HG03064 (cell line): ENCODE data around the gene CHST8.
"Not testable (repeated sequence)": the region's sequence is repeated elsewhere in the genome, so short reads cannot be mapped to it uniquely, and the experiment has no call there.

Source experiments
- ATAC-seq: cut with Tn5 transposase; IDR thresholded peaks from one replicate; pipeline ENCODE4 v1.9.1; 2021; ENCODE audit warnings: low read depth; ENCODE audit not compliant: unreplicated experiment

Gene CHST8

GRCh38 chr19:33639035-33639681 is 17.4 kb downstream of the CHST8 start:
- no peak for ATAC-seq

DNA sequence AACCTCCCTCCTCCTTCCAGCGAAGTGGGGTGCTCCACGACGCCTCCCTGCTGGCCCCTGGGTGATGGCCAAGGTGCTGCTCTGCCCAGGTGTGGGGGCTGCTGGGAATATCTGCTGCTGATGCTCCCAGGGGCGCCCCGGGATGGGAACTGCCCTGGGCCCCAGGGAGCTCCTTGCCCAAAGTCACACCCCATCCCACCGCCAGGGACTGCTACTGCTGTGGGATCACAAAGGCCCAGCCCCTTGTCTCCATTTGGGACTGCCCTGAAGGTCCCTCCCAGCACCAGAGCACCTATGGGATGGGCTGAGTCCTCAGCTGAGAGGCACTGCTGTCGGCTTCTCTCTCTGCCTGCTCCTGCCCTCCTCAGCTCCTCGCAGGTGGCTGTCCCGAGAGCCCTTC is 19.0 kb downstream of the CHST8 start:
- ATAC-seq: no peak

DNA sequence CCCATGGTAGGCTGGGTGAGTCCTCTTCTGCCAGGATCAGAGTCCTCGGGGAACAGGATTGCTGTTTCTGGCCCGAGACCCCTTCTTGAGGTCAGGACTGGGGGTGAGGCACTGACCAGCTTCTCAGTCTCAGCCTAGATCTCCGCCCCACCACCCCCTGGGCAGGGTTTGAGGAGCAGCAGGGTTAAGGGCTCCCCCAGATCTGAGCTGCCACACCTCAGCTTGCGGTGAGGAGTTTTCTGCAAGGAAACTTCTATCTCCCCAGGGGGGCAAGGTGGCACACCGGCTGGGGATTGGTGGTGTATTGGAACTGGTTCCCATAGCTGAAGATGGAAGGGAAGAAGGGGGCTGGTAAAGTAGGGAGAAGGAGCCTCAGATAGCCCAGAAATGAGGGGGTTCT is 19.5 kb downstream of the CHST8 start:
- ATAC-seq: no peak

DNA sequence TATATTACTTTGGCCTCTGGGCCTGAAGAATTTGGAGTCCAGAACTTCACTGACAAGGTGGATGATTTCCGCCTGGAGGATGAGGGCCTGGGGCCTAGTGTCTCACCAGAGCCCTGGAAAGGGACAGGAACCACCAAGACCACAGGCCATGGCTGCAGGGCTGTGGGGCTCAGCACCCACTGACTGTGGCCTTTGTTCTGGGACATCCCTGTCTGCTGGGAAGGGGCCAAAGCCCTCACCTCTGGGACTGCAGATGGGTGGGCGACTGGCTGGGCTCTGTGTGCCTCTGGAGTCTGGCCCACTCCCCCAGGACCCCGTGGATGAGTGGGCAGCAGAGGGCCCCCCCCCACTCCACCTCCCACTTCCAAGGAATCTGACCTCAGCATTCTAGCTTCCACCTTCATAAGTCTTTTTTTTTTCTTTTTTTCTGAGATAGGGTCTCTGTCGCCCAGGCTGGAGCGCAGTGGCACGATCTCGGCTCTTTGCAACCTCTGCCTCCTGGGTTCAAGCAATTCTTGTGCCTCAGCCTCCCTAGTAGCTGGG is 20.3 kb downstream of the CHST8 start:
- no peak for ATAC-seq

GRCh38 chr19:33644284-33644836 is 22.6 kb downstream of the CHST8 start:
- no peak for ATAC-seq

DNA sequence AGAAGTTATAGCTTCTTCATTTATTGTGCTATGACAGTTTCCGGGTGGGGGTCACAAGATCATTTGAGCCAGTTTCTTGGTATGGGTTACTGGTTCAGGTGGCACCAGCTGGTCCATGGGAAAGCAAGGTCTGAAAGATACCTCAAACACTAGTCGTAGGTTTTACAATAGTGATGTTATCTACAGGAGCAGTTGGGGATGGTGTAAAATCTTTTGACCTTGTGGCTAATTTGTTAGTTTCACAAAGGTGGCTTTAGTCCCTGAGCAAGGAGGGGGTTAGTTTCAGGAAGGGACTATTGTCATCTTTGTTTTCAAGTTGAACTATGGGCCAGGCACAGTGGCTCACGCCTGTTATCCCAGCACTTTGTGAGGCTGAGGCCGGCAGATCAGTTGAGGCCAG is 24.6 kb downstream of the CHST8 start:
- ATAC-seq: no peak

DNA sequence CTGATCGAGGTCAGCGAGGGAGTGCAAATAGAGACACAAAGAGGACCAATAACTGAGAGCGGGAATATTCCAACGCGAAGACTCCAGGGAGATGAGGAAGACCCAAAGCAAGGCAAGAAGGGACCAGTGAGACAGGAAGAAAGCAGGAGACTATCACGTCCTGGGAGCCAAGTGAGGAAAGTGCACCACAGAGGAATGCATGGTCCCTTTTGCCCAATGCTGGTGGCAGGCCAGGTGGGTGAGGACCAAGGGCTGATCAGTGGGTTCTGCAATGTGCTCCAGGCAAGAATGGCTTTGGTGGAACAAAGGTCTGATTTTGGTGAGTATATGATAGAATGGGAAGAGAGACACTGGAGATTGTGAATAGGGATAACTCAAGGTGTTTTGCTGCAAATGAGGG is 25.4 kb downstream of the CHST8 start:
- ATAC-seq: no peak

DNA sequence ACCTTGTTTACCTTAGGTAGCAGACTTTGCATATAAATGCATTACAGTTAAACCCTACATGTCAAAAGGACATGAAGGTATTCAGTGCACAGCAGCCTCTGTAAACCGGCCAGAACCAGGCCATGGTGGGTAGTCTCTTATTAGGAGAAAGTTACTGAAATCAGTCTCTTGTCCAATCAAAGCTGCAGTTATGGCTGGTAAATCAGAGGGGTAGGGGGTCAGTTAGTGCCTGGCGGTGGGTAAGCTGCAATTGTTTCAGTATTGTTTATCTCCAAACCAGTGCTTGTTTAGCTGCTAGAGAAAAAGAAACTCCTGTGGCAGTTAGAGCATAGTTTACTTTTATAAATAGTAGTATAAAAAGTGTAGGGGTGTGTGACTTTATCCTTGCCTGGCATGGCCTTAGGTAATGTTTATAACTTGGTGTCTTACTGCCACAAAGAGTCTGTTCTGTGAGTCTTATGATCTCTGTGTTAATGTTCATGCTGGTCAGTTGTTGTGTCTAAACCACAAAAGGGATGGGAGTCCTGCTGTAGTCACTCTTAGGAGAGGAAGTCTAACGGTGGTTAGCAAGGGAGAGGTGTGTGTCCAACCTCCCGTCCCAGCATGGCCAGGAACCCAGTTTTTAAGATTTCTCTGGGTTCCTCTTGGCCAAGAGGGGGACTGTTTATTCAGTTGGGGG is 28.0 kb downstream of the CHST8 start:
- ATAC-seq: no peak

GRCh38 chr19:33653684-33654083 is 31.9 kb downstream of the CHST8 start:
- ATAC-seq: no peak

- ATAC-seq: no peak
Measured at GRCh38 chr19:33654840-33655508, 33.2 kb downstream of the CHST8 start.

DNA sequence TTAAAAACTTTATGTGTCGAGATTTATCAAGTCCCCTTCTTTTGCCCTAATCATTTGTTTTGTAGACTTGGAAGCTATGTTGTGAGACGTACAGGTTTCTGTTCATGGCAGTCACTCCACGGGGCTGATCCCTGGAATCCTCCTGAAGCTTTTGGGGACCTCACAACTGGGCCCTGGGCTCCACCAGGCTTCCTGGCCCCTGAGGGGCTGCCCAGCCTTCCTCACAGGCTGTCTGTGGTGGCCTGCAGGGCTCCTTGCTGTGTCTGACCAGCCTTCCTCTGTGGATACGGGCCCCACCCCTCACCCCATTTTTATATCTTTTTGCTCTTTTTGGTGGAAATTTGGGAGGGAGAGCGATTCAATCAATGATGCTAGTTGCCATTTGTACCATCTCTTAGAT is 38.1 kb downstream of the CHST8 start:
- no peak for ATAC-seq

DNA sequence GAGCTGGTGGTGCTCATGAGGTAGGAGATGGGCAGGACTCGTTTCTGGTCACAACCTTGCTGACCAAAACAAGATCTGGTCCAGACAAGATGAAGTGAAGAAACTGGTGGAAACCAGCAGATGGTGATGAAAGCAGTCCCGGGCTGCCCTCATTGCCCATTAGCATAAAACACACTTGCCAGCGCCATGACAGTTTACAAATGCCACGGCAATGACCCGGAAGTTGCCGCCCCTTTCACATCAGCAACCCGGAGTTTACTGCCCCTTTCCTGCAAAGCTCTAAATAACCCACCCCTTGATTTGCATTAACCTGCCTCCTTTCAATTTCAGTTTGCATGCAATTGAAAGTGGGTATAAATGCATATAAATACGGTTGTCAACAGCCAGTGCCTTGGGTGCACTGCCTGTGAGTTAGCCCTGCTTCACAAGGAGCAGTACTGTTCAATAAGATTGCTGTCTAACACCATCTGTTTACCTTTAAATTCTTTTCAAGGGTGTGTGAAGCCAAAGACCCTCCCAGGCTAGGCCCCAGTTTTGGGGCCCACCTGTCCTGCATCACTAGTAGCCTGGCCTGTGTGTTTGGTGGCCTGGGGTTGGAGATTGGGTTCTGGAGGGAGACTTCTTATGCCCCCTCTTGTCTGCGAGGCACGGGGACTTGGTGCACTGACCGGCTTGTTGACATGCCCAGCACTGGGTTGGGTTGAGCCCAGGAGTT is 38.8 kb downstream of the CHST8 start:
- no peak for ATAC-seq

DNA sequence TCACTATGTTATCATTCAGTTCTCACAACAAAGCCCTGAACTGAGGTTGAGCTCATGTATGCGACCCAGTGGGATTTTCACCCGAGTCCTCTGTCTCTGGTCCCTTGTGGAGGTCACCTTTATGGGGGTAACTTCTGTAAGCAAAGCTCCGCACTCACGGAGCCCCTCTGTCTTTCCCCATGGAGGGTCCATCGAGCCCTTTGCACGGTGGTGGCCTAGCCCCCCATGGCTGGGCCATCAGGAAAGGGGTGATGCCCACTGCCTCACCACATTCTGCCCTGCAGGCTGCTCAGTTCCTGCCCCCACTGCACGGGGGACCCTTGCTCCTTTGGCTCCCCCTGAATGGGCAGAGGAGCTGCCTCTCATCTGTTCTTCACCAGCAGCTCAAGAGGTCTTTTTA is 39.6 kb downstream of the CHST8 start:
- ATAC-seq: no peak

DNA sequence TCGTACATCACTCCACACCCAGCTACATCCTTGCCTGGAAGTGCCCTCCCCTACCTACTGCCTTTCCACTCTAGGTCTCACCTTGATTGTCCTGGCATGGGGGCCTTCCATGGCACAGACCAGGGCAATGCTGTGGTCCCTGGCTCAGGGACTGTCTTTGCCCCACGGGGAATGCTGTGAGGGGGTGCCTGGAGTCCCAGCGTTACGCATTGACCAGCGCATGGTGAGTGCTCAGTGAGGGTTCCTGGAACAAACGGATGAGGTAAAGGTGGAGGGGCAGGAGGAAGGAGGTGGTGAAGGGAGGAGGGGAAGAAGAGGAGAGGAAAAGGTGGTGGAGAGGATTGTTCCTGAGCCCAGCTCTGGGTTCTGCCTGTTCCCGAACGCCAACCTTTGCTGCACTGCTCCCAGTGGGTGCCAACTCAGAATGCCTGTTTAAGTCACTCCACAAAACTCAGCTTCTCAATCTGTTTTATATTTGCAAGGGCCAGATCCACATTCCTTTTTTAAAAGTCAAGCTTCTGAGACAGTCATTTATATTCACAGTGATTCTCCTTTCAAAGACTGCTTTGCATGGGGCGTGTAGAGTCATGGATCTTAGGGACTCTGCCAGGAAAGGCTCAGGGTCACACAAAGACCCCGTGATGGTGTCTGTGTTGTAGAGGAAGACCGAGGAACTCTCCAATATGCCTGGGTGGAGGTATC is 40.8 kb downstream of the CHST8 start:
- ATAC-seq: no peak

DNA sequence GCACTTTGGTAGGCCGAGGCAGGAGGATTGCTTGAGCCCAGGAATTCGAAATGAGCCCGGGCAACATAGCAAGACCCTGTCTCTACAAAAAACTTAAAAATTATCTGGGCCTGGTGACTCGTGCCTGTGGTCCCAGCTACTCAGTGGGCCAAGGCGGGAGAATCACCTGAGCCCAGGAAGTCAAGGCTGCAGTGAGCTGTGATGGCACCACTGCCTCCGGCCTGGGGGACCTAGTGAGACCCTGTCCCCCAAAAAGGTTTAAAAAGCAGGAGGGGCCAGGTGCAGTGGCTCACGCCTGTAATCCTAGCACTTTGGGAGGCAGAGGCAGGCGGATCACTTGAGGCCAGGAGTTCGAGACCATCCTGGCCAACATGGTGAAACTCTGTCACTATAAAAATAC is 41.6 kb downstream of the CHST8 start:
- ATAC-seq: not testable (repeated sequence)

DNA sequence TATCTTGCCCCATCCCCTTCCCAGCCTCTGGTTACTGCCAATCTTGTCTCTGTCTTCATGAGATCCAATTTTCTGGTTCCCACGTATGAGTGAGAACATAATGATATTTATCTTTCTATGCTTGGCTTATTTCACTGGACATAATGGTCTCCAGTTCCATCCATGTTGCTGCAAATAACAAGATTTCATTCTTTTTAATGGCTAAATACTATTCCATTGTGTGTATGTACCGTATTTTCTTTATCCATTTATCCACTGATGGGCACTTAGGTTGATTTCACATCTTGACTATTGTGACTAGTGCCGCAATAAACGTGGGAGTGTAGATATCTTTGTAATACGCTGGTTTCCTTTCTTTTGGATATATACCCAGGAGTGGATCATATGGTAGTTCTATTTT is 43.0 kb downstream of the CHST8 start:
- ATAC-seq: no peak

GRCh38 chr19:33665776-33666595 is 44.2 kb downstream of the CHST8 start:
- ATAC-seq: no peak

- ATAC-seq: no peak
Measured at GRCh38 chr19:33667141-33667650, 45.4 kb downstream of the CHST8 start.

DNA sequence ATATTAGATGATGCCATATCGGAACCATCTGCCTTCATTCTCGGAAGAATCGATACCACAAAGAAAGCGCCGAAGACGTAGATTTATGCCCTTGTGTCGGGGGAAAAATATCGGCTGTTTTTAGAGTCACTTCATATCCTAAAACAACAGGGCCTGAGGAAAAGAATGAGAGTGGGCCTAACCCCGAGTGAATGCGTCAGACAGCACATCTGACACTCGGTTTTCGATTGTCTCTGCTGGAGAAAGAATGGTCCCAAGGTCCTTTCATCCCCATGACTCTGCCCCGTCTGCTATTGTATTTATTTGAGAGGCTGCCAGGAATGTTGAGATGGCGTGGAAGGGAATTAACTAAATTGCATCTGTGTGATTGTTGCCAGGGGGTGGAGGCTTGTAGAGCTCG is 46.1 kb downstream of the CHST8 start:
- no peak for ATAC-seq
